ENCODE measurements around the gene SMARCB1.

- TF ChIP-seq CTCF (IDR thresholded peaks at IDR 0.05; ENCODE audit: insufficient read depth, low read length, poor library complexity, severe bottlenecking) (no peak), EZH2phosphoT487 (conservative IDR thresholded peaks at IDR 0.05; ENCODE audit: low read length) (no peak)
These were observed 14.5 kb upstream of the SMARCB1 start for GRCh38 chr22:23772315-23772648.

All from SU-DHL-6 (cell line).